ENCODE results near the gene ITIH4. TPM values are rescaled to one million over a fixed set of nuclear protein-coding genes. Genes with fewer than 3 reads are reported as not detected.

Gene ITIH4
- total RNA-seq, 1 experiment from 2014 or later: 2.4 TPM

GRCh38 chr3:52843108-52843865 is 12.8 kb upstream of the ITIH4 start:
- DNase-seq (ENCODE audit: low spot score) (no peak), ATAC-seq (no peak)
- peaks cover 3% of the 10 kb centered on the region; the same call in 1 of the 2 replicates for H3K4me1 Mint-ChIP-seq
- H3K27me3 Mint-ChIP-seq (ENCODE audit: low read depth): no peaks in the 10 kb centered on the region
- POLR2A ChIA-PET: interaction anchor here (0.6 to 0.7 kb wide), 2 partner anchors 11 to 62 kb away, joined by 3 to 4 read pairs; no protein-coding TSS in a partner anchor
- no peaks in the 10 kb centered on the region for H3K9me3 Mint-ChIP-seq
- CTCF ChIA-PET: interaction anchor here (1.3 to 1.8 kb wide), 5 partner anchors 23 to 51 kb away, joined by 3 to 10 read pairs (median 6); partner anchors contain the start of gene ITIH3
- H3K27ac Mint-ChIP-seq: no peak overlapping the region
- H3K36me3 Mint-ChIP-seq: peaks cover 20% of the 10 kb centered on the region
- no peak overlapping the region for H3K4me3 Mint-ChIP-seq
- no peak for TF ChIP-seq PRRX2 (CRISPR knock-in tag; IDR thresholded peaks at IDR 0.05)
- TF ChIP-seq ZBTB43 (CRISPR knock-in tag; IDR thresholded peaks at IDR 0.05): no peak
- TF ChIP-seq JAZF1 (CRISPR knock-in tag; IDR thresholded peaks at IDR 0.05): no peak
- no peak for TF ChIP-seq NFATC4 (CRISPR knock-in tag; IDR thresholded peaks at IDR 0.05)
- TF ChIP-seq ZNF281 (CRISPR knock-in tag; IDR thresholded peaks at IDR 0.05): no peak
- TF ChIP-seq ATF2 (CRISPR knock-in tag; IDR thresholded peaks at IDR 0.05; ENCODE audit: borderline replicate concordance, low read depth): no peak
- no peak for TF ChIP-seq HMGA2 (CRISPR knock-in tag; IDR thresholded peaks at IDR 0.05)
- TF ChIP-seq CREB1 (CRISPR knock-in tag; IDR thresholded peaks at IDR 0.05): no peak
- TF ChIP-seq CDX4 (CRISPR knock-in tag; IDR thresholded peaks at IDR 0.05; ENCODE audit: borderline replicate concordance): no peak
- TF ChIP-seq ZNF121 (CRISPR knock-in tag; IDR thresholded peaks at IDR 0.05): no peak
- no peak for TF ChIP-seq ELF4 (CRISPR knock-in tag; IDR thresholded peaks at IDR 0.05; ENCODE audit: low read depth)
- TF ChIP-seq STAT6 (CRISPR knock-in tag; conservative IDR thresholded peaks at IDR 0.05; ENCODE audit: low read depth): no peak
- TF ChIP-seq E2F1 (CRISPR knock-in tag; IDR thresholded peaks at IDR 0.05): no peak
- no peak for TF ChIP-seq RORB (CRISPR knock-in tag; IDR thresholded peaks at IDR 0.05)
- no peak for TF ChIP-seq PRDM15 (CRISPR knock-in tag; IDR thresholded peaks at IDR 0.05)
- no peak for TF ChIP-seq ARID4B (CRISPR knock-in tag; IDR thresholded peaks at IDR 0.05; ENCODE audit: borderline replicate concordance)
- TF ChIP-seq ZNF263 (CRISPR knock-in tag; IDR thresholded peaks at IDR 0.05; ENCODE audit: low read depth): no peak
- no peak for TF ChIP-seq KAT7 (CRISPR knock-in tag; IDR thresholded peaks at IDR 0.05; ENCODE audit: borderline replicate concordance)
